Stomach (tissue), 4 donors: ENCODE results near the gene RCAN1.

ENCODE experiments used
- CTCF ChIP-seq, 7 experiments: fragments of 450-650 bp in 4 of 7; fragments of 200-600 bp in 3 of 7; sonication (generic) in 3 of 7; IDR thresholded peaks; one replicate each; pipeline ENCODE4 v1.5.1; 2016 to 2019; ENCODE audit warnings: antibody characterized with exemption in 7 of 7, control low read depth in 2 of 7, mild to moderate bottlenecking in 1 of 7
- EP300 ChIP-seq: sonication (generic); formaldehyde crosslinking; IDR thresholded peaks from one replicate; pipeline ENCODE4 v1.6.1; 2017; ENCODE audit warnings: antibody characterized with exemption
- POLR2A ChIP-seq, 4 donors: fragments of 450-650 bp; IDR thresholded peaks; one replicate each; pipeline ENCODE4 v1.6.1; 2016; ENCODE audit warnings: antibody characterized with exemption in 4 of 4, control low read depth in 2 of 4, mild to moderate bottlenecking in 1 of 4, moderate library complexity in 1 of 4
- POLR2AphosphoS5 ChIP-seq, 3 donors: sonication (generic); formaldehyde crosslinking; IDR thresholded peaks; one replicate each; pipeline ENCODE4 v1.6.1; 2016; ENCODE audit warnings: antibody characterized with exemption in 3 of 3

DNA sequence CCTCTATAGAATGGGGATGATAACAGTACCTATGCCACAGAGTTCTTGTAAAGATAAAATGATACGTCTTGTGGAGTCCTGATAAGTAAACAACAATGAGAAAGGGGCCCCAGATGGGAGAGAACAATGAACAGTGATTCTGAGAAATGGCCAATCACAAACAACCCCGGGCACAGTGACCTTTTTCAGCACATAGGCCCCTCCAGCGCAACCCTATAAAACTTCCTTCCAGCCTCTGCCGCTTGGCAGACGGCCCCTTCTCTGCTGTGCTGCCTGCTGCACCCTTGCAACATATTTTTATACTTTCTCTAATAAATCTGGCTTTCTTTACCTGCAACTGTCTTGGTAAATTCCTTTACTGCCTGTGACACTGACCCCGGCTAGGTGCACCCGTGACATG, 8.9 kb downstream of the RCAN1 start:
- TF ChIP-seq POLR2A (IDR thresholded peaks at IDR 0.05) = no peak
- TF ChIP-seq CTCF (IDR thresholded peaks at IDR 0.05) = no peak
- no peak for TF ChIP-seq POLR2AphosphoS5 (IDR thresholded peaks at IDR 0.05)
- no peak for TF ChIP-seq EP300
